Measurements from ENCODE around the gene TRIP10. TPM values are rescaled to one million over a fixed set of nuclear protein-coding genes. Genes with fewer than 3 reads are reported as not detected.

Gene TRIP10
- total RNA-seq, 1 experiment from 2014 or later, result 38.7 TPM

GRCh38 chr19:6710273-6711077, 29.0 kb upstream of the TRIP10 start:
- DNase-seq (ENCODE audit: low read depth), result no peak

DNA sequence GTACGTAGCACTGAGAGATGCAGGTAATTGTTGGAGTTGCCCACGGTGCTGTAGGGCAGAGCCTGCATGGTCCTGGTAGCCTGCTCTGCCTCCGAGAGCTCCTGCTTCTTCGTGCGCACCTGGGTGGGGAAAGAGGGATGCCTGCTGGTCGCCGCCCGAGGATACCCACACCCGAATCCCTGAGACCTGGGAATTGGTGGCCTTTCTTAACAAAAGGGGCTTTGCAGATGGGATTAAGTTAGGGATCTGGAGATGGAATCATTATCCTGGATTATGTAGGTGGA, 28.5 kb upstream of the TRIP10 start:
- DNase-seq (ENCODE audit: low read depth), result no peak

DNA sequence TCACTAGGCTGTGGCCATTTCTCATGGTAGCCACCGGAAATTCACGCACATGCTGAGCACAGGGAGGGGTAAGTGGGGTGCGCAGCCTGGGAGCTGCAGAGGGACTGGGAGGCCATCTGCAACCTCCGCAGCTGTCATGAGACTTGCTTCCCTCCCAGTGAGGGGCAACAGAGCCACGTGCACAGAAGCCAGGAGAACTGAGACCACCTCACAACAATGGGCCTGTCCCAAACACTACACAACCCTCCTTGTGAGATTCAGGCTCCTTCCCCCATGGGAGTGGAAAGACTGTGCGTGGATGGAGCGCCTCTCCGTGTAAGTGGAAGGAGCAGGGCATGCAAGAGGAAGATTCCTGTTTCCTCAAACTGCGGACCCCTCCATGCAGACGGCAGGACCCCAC, 27.9 kb upstream of the TRIP10 start:
- DNase-seq (ENCODE audit: low read depth), result no peak

- no peak for DNase-seq (ENCODE audit: low read depth)
Measured at GRCh38 chr19:6712231-6712630, 27.2 kb upstream of the TRIP10 start.

DNA sequence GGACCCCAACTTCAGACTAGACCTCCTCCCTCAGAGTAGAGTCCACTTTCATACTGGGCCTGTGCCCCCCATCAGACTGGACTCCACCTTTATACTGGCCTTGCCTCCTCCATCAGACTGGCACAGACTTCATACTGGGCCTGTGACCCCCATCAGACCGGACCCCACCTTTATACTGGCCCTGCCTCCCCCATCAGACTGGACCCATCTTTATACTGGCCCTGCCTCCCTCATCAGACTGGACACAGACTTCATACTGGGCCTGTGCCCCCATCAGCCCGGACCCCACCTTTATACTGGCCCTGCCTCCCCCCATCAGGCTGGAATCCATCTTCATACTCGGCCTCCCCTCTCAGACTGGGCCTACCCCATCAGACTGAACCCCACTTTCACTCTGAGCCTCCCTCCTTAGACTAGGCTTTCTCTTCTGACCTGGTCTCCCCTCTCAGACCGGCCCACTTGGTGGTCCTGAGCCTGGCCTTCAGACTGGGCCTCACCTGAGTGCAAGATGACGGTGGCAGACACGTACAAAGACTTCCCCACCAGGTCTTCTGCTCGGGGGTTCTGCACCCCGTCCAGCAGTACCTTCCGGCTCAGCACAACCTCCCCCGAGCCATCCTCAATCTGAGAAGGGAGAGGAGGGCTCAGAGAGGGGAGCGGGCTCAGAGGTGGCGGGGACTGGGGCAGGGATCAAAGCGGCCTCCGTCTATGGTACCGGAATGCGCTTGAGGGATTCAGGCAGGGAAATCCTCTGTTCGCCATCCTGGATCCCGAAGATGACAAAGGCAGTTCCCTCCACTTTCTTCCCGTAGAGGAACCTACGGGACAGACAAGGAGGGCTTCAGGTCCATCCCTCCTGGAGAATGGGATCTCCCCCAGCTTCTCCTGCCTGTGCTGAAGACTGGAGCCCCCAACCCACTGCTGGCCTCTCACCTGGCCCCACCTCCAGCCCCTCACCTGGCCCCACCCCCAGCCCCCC, 26.5 kb upstream of the TRIP10 start:
- DNase-seq (ENCODE audit: low read depth), result no peak

- no peak for DNase-seq (ENCODE audit: low read depth)
Measured at GRCh38 chr19:6713773-6714692, 25.4 kb upstream of the TRIP10 start.

GRCh38 chr19:6714749-6715555, 24.5 kb upstream of the TRIP10 start:
- no peak for DNase-seq (ENCODE audit: low read depth)

DNA sequence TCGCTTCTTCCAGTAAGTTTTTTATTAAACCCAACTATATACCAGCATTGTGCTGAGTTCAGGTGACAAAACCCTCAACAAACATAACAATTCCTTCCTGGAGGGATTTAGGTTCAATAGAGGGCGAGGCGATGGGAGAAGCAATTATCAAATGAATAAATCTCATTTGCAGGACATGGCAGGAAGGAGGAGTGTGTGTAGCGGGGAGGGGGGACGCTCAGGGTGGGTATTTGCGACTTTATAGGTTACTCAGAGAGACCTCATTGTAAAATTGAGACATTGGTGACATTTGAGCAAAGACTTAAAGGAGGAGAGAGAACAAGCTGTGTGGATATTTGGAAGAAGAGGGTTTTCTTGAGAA, 22.9 kb upstream of the TRIP10 start:
- DNase-seq (ENCODE audit: low read depth), result no peak

GRCh38 chr19:6717036-6717435, 22.4 kb upstream of the TRIP10 start:
- no peak for DNase-seq (ENCODE audit: low read depth)

DNA sequence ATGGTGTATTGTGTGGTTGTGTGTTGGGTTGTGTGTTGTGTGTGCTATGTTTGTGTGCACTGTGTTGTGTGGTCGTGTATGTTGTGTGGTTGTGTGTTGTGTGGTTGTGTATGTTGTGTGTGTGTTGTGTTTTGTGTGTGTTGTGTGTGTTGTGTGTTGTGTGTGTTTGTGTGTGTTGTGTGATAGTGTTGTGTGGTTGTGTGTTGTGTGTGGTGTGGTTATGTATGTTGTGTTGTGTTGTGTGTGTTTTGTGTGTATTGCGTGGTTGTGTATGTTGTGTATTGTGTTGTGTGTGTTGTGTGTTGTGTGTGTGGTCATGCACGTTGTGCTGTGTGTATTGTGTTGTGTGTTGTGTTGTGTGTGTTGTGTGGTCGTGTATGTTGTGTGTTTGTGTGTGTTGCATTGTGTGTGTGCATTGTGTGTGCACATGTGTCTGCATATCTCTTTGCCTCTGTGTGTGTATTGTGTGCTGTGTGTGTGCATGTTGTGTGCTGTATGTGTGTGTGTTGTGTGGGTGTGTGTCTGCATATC, 22.0 kb upstream of the TRIP10 start:
- DNase-seq (ENCODE audit: low read depth), result no peak

DNA sequence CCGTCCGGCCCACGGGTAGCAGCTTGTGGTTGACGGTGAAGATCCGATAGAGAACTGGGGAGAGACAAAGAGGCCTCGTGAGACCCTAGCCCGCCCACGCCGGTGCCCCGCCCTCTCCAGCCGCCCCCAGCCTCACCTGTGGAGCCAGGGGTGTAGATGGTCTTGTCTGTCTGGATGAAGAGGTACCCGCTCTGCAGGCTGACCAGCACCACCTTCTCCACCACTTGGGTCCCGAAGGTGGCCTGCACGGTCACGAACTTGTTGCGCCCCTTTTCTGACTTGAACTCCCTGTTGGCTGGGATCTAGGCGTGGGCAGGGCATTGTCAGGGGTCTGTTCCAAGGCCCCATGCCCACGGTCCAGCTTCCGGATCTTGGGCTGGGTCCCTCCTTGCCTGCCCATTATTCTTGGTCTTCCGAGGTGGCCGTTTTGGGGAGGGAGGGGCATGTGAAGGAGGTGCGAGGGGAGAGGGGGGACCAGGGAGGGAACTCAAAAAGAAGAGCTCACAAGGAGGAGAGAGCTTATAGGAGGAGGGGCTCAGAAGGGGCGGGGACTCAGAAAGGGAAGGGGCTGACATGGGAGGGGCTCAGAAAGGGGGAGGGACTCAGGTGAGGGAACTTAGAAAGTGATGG, 21.3 kb upstream of the TRIP10 start:
- no peak for DNase-seq (ENCODE audit: low read depth)

GRCh38 chr19:6718741-6719539, 20.5 kb upstream of the TRIP10 start:
- DNase-seq (ENCODE audit: low read depth), result no peak

- no peak for DNase-seq (ENCODE audit: low read depth)
Measured at GRCh38 chr19:6719540-6719861, 20.0 kb upstream of the TRIP10 start.

- DNase-seq (ENCODE audit: low read depth), result no peak
Measured at GRCh38 chr19:6719992-6720368, 19.5 kb upstream of the TRIP10 start.

GRCh38 chr19:6720369-6721137, 18.9 kb upstream of the TRIP10 start, which contains the start of gene C3:
C3 (minus strand) TSS chr19:6720650; CDS start chr19:6720589, 61 bp downstream.
- DNase-seq (ENCODE audit: low read depth), result no peak

GRCh38 chr19:6721138-6721474, 18.4 kb upstream of the TRIP10 start:
- DNase-seq (ENCODE audit: low read depth), result no peak

DNA sequence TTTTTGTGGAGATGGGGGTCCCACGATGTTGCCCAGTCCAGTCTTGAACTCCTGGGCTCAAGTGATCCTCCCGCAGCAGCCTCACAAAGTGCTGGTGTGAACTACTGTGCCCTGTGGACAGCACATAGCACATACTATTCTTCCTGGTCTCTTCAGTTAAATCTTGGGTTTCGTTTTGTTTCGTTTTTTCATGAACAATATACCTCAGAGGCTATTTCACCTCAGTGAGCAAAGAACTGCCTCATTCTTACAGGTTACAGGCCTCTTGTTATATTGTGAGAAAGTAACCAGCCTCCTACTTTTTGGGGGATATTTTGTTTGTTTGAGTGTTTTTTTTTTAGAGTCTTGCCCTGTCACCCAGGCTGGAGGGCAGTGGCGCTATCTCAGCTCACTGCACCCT, 17.7 kb upstream of the TRIP10 start:
- DNase-seq (ENCODE audit: low read depth), result no peak

GRCh38 chr19:6723108-6723618, 16.3 kb upstream of the TRIP10 start:
- DNase-seq (ENCODE audit: low read depth), result no peak
